KMS-11 (cell line): ENCODE data around the gene OR1M1.
"Not testable (repeated sequence)": the region's sequence is repeated elsewhere in the genome, so short reads cannot be mapped to it uniquely, and the experiment has no call there.

Experiments used
- H2AFZ ChIP-seq: fragments of 200-600 bp; sonication (generic); 2 replicates; pipeline ENCODE4 v1.6.1; 2016; ENCODE audit warnings: antibody characterized with exemption, mixed run types, low read depth
- H3K27ac ChIP-seq: fragments of 200-600 bp; sonication (generic); 2 replicates; pipeline ENCODE4 v1.6.1; 2016; ENCODE audit warnings: mild to moderate bottlenecking, mixed run types
- H3K27me3 ChIP-seq: fragments of 200-600 bp; sonication (generic); 2 replicates; pipeline ENCODE4 v1.6.1; 2017; ENCODE audit warnings: mild to moderate bottlenecking, low read depth, mixed run types, moderate library complexity; ENCODE audit not compliant: insufficient read depth
- H3K36me3 ChIP-seq: fragments of 200-600 bp; sonication (generic); 2 replicates; pipeline ENCODE4 v1.6.1; 2017; ENCODE audit warnings: mild to moderate bottlenecking, mixed run types; ENCODE audit not compliant: insufficient read depth
- H3K4me1 ChIP-seq: fragments of 200-600 bp; sonication (generic); 2 replicates; pipeline ENCODE4 v1.6.1; 2016; ENCODE audit warnings: mild to moderate bottlenecking, low read depth, mixed run types; ENCODE audit not compliant: poor library complexity, severe bottlenecking
- H3K4me2 ChIP-seq: fragments of 200-600 bp; sonication (generic); 2 replicates; pipeline ENCODE4 v1.7.0; 2016; ENCODE audit warnings: mild to moderate bottlenecking, mixed run types
- H3K4me3 ChIP-seq: fragments of 200-600 bp; sonication (generic); IDR thresholded peaks from 2 replicates; pipeline ENCODE4 v1.6.1; 2017; ENCODE audit warnings: low read depth, low read length, mixed read lengths; ENCODE audit not compliant: insufficient read depth
- H3K79me2 ChIP-seq: fragments of 200-600 bp; sonication (generic); 2 replicates; pipeline ENCODE4 v1.6.1; 2016; ENCODE audit warnings: low read depth, mixed run types; ENCODE audit not compliant: insufficient read depth
- H3K9ac ChIP-seq: fragments of 200-600 bp; sonication (generic); 2 replicates; pipeline ENCODE4 v1.6.1; 2016; ENCODE audit warnings: mild to moderate bottlenecking, mixed run types
- H4K20me1 ChIP-seq: fragments of 200-600 bp; sonication (generic); 2 replicates; pipeline ENCODE4 v1.6.1; 2016; ENCODE audit warnings: mild to moderate bottlenecking, mixed run types; ENCODE audit not compliant: insufficient read depth
- CTCF ChIP-seq: fragments of 200-600 bp; sonication (generic); conservative IDR thresholded peaks from 2 replicates; pipeline ENCODE4 v1.6.1; 2017; ENCODE audit warnings: low read depth, mild to moderate bottlenecking, antibody characterized with exemption, low read length, moderate library complexity, mixed read lengths

The OR1M1 gene

GRCh38 chr19:9065457-9066014, 21.3 kb upstream of the OR1M1 start:
- no peak for TF ChIP-seq CTCF
- H3K27me3 ChIP-seq = peaks cover 4% of the 10 kb centered on the region; the same call in 1 of the 2 replicates
- no peak overlapping the region for H3K4me3 ChIP-seq
- H3K27ac ChIP-seq = no peak overlapping the region
- no peaks in the 10 kb centered on the region for H3K36me3 ChIP-seq
- H3K4me2 ChIP-seq = no peak overlapping the region
- H4K20me1 ChIP-seq = no peaks in the 10 kb centered on the region
- H2AFZ ChIP-seq = no peak overlapping the region
- H3K79me2 ChIP-seq = no peaks in the 10 kb centered on the region
- no peaks in the 10 kb centered on the region for H3K4me1 ChIP-seq
- no peak overlapping the region for H3K9ac ChIP-seq

- H3K27ac ChIP-seq = no peak overlapping the region
- peaks cover 4% of the 10 kb centered on the region; the same call in 1 of the 2 replicates for H3K27me3 ChIP-seq
These were observed 16.8 kb upstream of the OR1M1 start for GRCh38 chr19:9070066-9070465.

GRCh38 chr19:9071720-9072119, 15.1 kb upstream of the OR1M1 start:
- H3K36me3 ChIP-seq, H3K4me2 ChIP-seq, H2AFZ ChIP-seq, H3K4me3 ChIP-seq, H3K9ac ChIP-seq, H4K20me1 ChIP-seq, H3K4me1 ChIP-seq, H3K27ac ChIP-seq, H3K79me2 ChIP-seq, H3K27me3 ChIP-seq: not testable (repeated sequence)

More at GRCh38 chr19:9070066-9070465, 16.8 kb upstream of the OR1M1 start:
- Histone ChIP-seq H3K79me2 (no peaks in the 10 kb centered on the region), H4K20me1 (no peaks in the 10 kb centered on the region), H2AFZ (no peak overlapping the region), H3K4me1 (no peaks in the 10 kb centered on the region), H3K4me3 (no peak overlapping the region), H3K9ac (no peak overlapping the region), H3K4me2 (no peak overlapping the region), H3K36me3 (no peaks in the 10 kb centered on the region)
- no peak for TF ChIP-seq CTCF

- peaks cover 2% of the 10 kb centered on the region; the same call in 1 of the 2 replicates for H3K27me3 ChIP-seq
- H3K79me2 ChIP-seq = no peaks in the 10 kb centered on the region
- no peak overlapping the region for H3K4me2 ChIP-seq
- no peak overlapping the region for H3K9ac ChIP-seq
- no peak overlapping the region for H3K4me3 ChIP-seq
- H3K36me3 ChIP-seq = no peaks in the 10 kb centered on the region
- no peaks in the 10 kb centered on the region for H4K20me1 ChIP-seq
- TF ChIP-seq CTCF = no peak
- no peak overlapping the region for H2AFZ ChIP-seq
- no peaks in the 10 kb centered on the region for H3K4me1 ChIP-seq
- H3K27ac ChIP-seq = no peak overlapping the region
These were observed 13.1 kb upstream of the OR1M1 start for GRCh38 chr19:9073806-9074205.

- Histone ChIP-seq H3K4me1 (no peaks in the 10 kb centered on the region), H3K9ac (no peak overlapping the region), H3K4me3 (no peak overlapping the region), H3K36me3 (no peaks in the 10 kb centered on the region), H4K20me1 (no peaks in the 10 kb centered on the region), H3K4me2 (no peak overlapping the region), H3K27ac (no peak overlapping the region), H2AFZ (no peak overlapping the region), H3K27me3 (peaks cover 2% of the 10 kb centered on the region; the same call in 1 of the 2 replicates), H3K79me2 (no peaks in the 10 kb centered on the region)
- no peak for TF ChIP-seq CTCF
These were observed 11.6 kb upstream of the OR1M1 start for GRCh38 chr19:9075064-9075949.
